H9 (cell line): Measurements from ENCODE around the gene BHLHE23. TPM values are rescaled to one million over a fixed set of nuclear protein-coding genes. Genes with fewer than 3 reads are reported as not detected.

Experiments
- DNase-seq: peaks from one replicate; pipeline ENCODE4 v3.0.0-alpha.2; 2017
- H2AFZ ChIP-seq: one replicate; pipeline ENCODE4 v1.6.1; 2013; ENCODE audit warnings: mild to moderate bottlenecking, low read length, control low read depth, moderate library complexity
- H2AK5ac ChIP-seq: 2 replicates; pipeline ENCODE4 v1.6.1; 2013; ENCODE audit warnings: low read length, control low read depth, mixed read lengths; ENCODE audit not compliant: insufficient read length
- H2BK120ac ChIP-seq: one replicate; pipeline ENCODE4 v1.6.1; 2013; ENCODE audit warnings: low read depth, mild to moderate bottlenecking, low read length, control low read depth, inconsistent platforms; ENCODE audit not compliant: poor library complexity, severe bottlenecking
- H2BK12ac ChIP-seq: 2 replicates; pipeline ENCODE4 v1.6.1; 2013; ENCODE audit warnings: low read length, control low read depth, mixed read lengths, low read depth; ENCODE audit not compliant: insufficient read length
- H2BK15ac ChIP-seq: 2 replicates; pipeline ENCODE4 v1.6.1; 2013; ENCODE audit warnings: low read depth, low read length, control low read depth
- H2BK20ac ChIP-seq: one replicate; pipeline ENCODE4 v1.6.1; 2013; ENCODE audit warnings: low read depth, mild to moderate bottlenecking, low read length, control low read depth, inconsistent platforms; ENCODE audit not compliant: poor library complexity, severe bottlenecking
- H2BK5ac ChIP-seq: 2 replicates; pipeline ENCODE4 v1.6.1; 2013; ENCODE audit warnings: low read length, control low read depth, mixed read lengths; ENCODE audit not compliant: insufficient read length
- H3K14ac ChIP-seq: 2 replicates; pipeline ENCODE4 v1.6.1; 2013; ENCODE audit warnings: low read length, control low read depth; ENCODE audit not compliant: insufficient read depth
- H3K18ac ChIP-seq: 2 replicates; pipeline ENCODE4 v1.6.1; 2013; ENCODE audit warnings: low read depth, mild to moderate bottlenecking, mixed read lengths, low read length, control low read depth; ENCODE audit not compliant: insufficient read length
- H3K23ac ChIP-seq: 2 replicates; pipeline ENCODE4 v1.6.1; 2013; ENCODE audit warnings: low read length, control low read depth, mixed read lengths, low read depth; ENCODE audit not compliant: insufficient read length
- H3K23me2 ChIP-seq: 2 replicates; pipeline ENCODE4 v1.6.1; 2013; ENCODE audit warnings: low read depth, mild to moderate bottlenecking, mixed read lengths, low read length, control low read depth; ENCODE audit not compliant: insufficient read length, poor library complexity, severe bottlenecking
- H3K27ac ChIP-seq: 2 replicates; pipeline ENCODE4 v1.5.1; 2013; ENCODE audit warnings: low read length, control low read depth, mixed read lengths, low read depth; ENCODE audit not compliant: insufficient read length
- H3K27me3 ChIP-seq: 2 replicates; pipeline ENCODE4 v1.6.1; 2013; ENCODE audit warnings: low read length, control low read depth, inconsistent platforms; ENCODE audit not compliant: insufficient read depth
- H3K4ac ChIP-seq: 2 replicates; pipeline ENCODE4 v1.6.1; 2013; ENCODE audit warnings: low read depth, mild to moderate bottlenecking, control low read depth, inconsistent platforms, low read length, moderate library complexity
- H3K4me1 ChIP-seq: 2 replicates; pipeline ENCODE4 v1.6.1; 2013; ENCODE audit warnings: low read length, control low read depth, inconsistent platforms; ENCODE audit not compliant: insufficient read depth
- H3K4me2 ChIP-seq: 2 replicates; pipeline ENCODE4 v1.6.1; 2013; ENCODE audit warnings: low read length, control low read depth, mixed read lengths; ENCODE audit not compliant: insufficient read length, insufficient read depth
- H3K56ac ChIP-seq: 2 replicates; pipeline ENCODE4 v1.6.1; 2013; ENCODE audit warnings: low read depth, mild to moderate bottlenecking, mixed read lengths, low read length, control low read depth; ENCODE audit not compliant: insufficient read length
- H3K79me1 ChIP-seq: 2 replicates; pipeline ENCODE4 v1.6.1; 2013; ENCODE audit warnings: low read depth, mild to moderate bottlenecking, moderate library complexity, low read length, control low read depth, inconsistent platforms; ENCODE audit not compliant: insufficient read depth, poor library complexity, severe bottlenecking
- H3K79me2 ChIP-seq: 2 replicates; pipeline ENCODE4 v1.6.1; 2013; ENCODE audit warnings: low read length, control low read depth, inconsistent platforms; ENCODE audit not compliant: insufficient read depth
- H3K9ac ChIP-seq: 2 replicates; pipeline ENCODE4 v1.6.1; 2013; ENCODE audit warnings: low read length, control low read depth, mixed read lengths; ENCODE audit not compliant: insufficient read length; ENCODE audit errors: extremely low read depth
- H3K9me3 ChIP-seq: one replicate; pipeline ENCODE4 v1.6.1; 2013; ENCODE audit warnings: low read depth, low read length, inconsistent platforms; ENCODE audit not compliant: control insufficient read depth
- H3T11ph ChIP-seq: one replicate; pipeline ENCODE4 v1.6.1; 2013; ENCODE audit warnings: mild to moderate bottlenecking, low read length, control low read depth, inconsistent platforms
- H4K20me1 ChIP-seq: one replicate; pipeline ENCODE4 v1.6.1; 2013; ENCODE audit not compliant: control insufficient read depth, insufficient read length, insufficient read depth
- H4K5ac ChIP-seq: 2 replicates; pipeline ENCODE4 v1.6.1; 2013; ENCODE audit warnings: low read depth, mild to moderate bottlenecking, mixed read lengths, low read length, control low read depth; ENCODE audit not compliant: insufficient read length
- H4K8ac ChIP-seq: replicated peaks from 2 replicates; pipeline ENCODE4 v1.6.1; 2013; ENCODE audit warnings: low read length, control low read depth, mixed read lengths, low read depth; ENCODE audit not compliant: insufficient read length
- H4K91ac ChIP-seq: 2 replicates; pipeline ENCODE4 v1.6.1; 2013; ENCODE audit warnings: low read depth, mild to moderate bottlenecking, moderate library complexity, mixed read lengths, low read length, control low read depth; ENCODE audit not compliant: insufficient read length
- H3K27ac Mint-ChIP-seq, 3 experiments: 2 replicates in 2 of 3; 3 replicates in 1 of 3; pipeline ENCODE4 v1.8.0; 2020 to 2021; ENCODE audit warnings: mixed read lengths in 3 of 3, mild to moderate bottlenecking in 1 of 3, moderate library complexity in 1 of 3
- H3K27me3 Mint-ChIP-seq: 2 replicates; pipeline ENCODE4 v1.8.0; 2021; ENCODE audit warnings: low read depth, mild to moderate bottlenecking, moderate library complexity, mixed read lengths
- H3K36me3 Mint-ChIP-seq, 3 experiments: 2 replicates in 2 of 3; 3 replicates in 1 of 3; pipeline ENCODE4 v1.8.0; 2020 to 2021; ENCODE audit warnings: low read depth in 3 of 3, mixed read lengths in 3 of 3; ENCODE audit not compliant: insufficient read depth in 1 of 3
- H3K4me1 Mint-ChIP-seq, 2 experiments: 2 replicates each; pipeline ENCODE4 v1.8.0; 2020; ENCODE audit warnings: mixed read lengths in 2 of 2
- H3K4me3 Mint-ChIP-seq, 2 experiments: 2 replicates in 1 of 2; 3 replicates in 1 of 2; pipeline ENCODE4 v1.8.0; 2020 to 2021; ENCODE audit warnings: mild to moderate bottlenecking in 2 of 2, mixed read lengths in 2 of 2, moderate library complexity in 1 of 2
- H3K9me3 Mint-ChIP-seq, 2 experiments: 2 replicates in 1 of 2; 3 replicates in 1 of 2; pipeline ENCODE4 v1.8.0; 2020; ENCODE audit warnings: mild to moderate bottlenecking in 2 of 2, mixed read lengths in 2 of 2, moderate library complexity in 1 of 2
- CTCF ChIP-seq: fragments of 200-600 bp; sonication (generic); conservative IDR thresholded peaks from 3 replicates; pipeline ENCODE4 v1.8.0; 2021; ENCODE audit warnings: antibody characterized with exemption, mild to moderate bottlenecking
- WGBS: extraction: QIAGEN DNeasy Blood & Tissue Kit; methylation state at CpG from one replicate; pipeline ENCODE4 v1.1.7; 2013; ENCODE audit warnings: missing lambda C conversion rate, low lambda C conversion rate, mixed read lengths; ENCODE audit not compliant: insufficient read length; ENCODE audit errors: extremely low coverage; 5-methylcytosine and 5-hydroxymethylcytosine counted together
- total RNA-seq: library from RNA; stranded (reverse); gene quantifications from 2 replicates; pipeline ENCODE4 v1.2.1, GENCODE V29; 2021

BHLHE23 gene
- total RNA-seq, 1 experiment from 2014 or later: 0.35 TPM

GRCh38 chr20:63024573-63025392 lies 18.0 kb upstream of the BHLHE23 start:
- Histone ChIP-seq H3K79me2 (no peaks in the 10 kb centered on the region), H2BK12ac (no peak overlapping the region), H3K4me2 (no peak overlapping the region), H4K5ac (no peak overlapping the region), H3T11ph (no peak overlapping the region), H4K91ac (no peak overlapping the region), H2BK120ac (no peak overlapping the region), H3K18ac (no peak overlapping the region), H4K8ac (no peak overlapping the region), H3K23ac (no peak overlapping the region), H3K4ac (no peak overlapping the region), H3K14ac (peak overlapping the region; percentile 3; the same call in 1 of the 2 replicates), H4K20me1 (no peaks in the 10 kb centered on the region), H3K27ac (no peak overlapping the region), H3K9ac (no peak overlapping the region), H3K79me1 (no peaks in the 10 kb centered on the region), H3K27me3 (no peaks in the 10 kb centered on the region; the same call in 1 of the 2 replicates), H2AK5ac (no peak overlapping the region), H2BK5ac (no peak overlapping the region), H3K23me2 (peaks cover 4% of the 10 kb centered on the region), H3K9me3 (no peaks in the 10 kb centered on the region), H3K56ac (no peak overlapping the region), H2AFZ (no peak overlapping the region), H2BK20ac (no peak overlapping the region), H2BK15ac (no peak overlapping the region), H3K4me1 (peaks cover 1% of the 10 kb centered on the region; the same call in 1 of the 2 replicates)
- Mint-ChIP-seq H3K4me3 (no peak overlapping the region), H3K4me1 (peaks cover 9 to 24% of the 10 kb centered on the region in 2 experiments), H3K27ac (no peak overlapping the region), H3K9me3 (peaks cover 10 to 11% of the 10 kb centered on the region in 2 experiments), H3K36me3 (peaks cover 0 to 11% (median 3%) of the 10 kb centered on the region in 3 experiments; a peak in 4 of 7 replicates), H3K27me3 (peaks cover 10% of the 10 kb centered on the region; the same call in 1 of the 2 replicates)
- no peak for TF ChIP-seq CTCF
- peak; percentile 20 for DNase-seq
- no CpG with 5 or more reads among the region's 28 CpGs for WGBS
